GM21737 (cell line): ENCODE measurements around the gene TPO.

Source experiments
- ATAC-seq: cut with Tn5 transposase; IDR thresholded peaks from one replicate; pipeline ENCODE4 v1.9.1; 2021; ENCODE audit warnings: mild to moderate bottlenecking, moderate library complexity; ENCODE audit not compliant: unreplicated experiment

Gene TPO

DNA sequence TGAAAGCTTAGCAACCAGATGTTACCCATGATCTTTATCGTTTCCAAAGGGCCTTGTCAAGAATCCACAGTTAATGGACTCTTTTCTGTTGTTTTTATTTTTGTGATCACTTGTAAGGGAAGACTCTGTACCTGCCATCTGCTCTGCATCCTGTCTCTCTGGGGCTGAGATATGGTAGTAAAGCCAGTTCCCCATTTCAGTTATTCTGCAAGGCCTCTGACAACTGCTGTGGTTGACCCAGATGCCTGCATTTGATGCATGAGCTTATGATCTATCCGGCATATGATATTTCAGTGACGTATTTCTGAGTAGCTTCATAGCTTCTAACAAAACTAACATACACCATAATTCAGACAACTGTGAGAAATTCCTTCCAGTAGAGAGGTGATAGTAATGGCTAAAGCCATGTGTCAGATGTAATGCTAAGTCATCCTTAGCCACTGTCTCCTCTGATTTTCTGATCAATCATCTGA is 105.1 kb downstream of the TPO start:
- ATAC-seq = no peak

DNA sequence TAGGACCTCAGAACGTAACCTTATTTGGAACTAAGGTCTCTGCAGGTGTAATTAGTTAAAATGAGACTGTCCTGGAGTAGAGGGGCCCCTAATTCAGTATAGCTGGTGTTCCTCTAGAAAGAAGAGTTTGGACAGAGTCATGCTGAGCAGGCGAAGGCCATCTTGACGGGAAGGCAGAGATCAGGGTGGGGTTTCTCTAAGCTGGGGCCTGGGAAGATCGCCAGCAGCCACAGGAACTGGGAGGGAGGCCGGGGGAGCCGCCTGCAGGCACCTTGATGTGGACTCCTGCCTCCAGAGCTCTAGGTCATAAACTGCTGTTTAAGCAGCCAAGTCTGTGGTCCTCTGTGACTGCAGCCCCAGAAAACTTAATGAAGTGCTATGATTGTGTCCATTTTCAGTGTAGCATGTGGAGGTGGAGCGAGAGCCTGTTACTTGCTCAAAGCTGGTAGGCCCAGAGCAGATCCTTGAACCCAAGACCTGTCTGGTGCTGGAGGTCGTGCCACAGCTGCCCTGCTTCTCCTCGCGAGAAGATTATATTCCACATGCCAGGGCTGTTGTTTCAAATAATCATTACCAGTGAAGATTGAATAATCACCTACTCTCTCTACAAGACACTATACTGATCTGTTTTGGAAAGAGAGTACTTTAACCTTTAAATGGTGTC is 105.7 kb downstream of the TPO start:
- ATAC-seq = no peak

DNA sequence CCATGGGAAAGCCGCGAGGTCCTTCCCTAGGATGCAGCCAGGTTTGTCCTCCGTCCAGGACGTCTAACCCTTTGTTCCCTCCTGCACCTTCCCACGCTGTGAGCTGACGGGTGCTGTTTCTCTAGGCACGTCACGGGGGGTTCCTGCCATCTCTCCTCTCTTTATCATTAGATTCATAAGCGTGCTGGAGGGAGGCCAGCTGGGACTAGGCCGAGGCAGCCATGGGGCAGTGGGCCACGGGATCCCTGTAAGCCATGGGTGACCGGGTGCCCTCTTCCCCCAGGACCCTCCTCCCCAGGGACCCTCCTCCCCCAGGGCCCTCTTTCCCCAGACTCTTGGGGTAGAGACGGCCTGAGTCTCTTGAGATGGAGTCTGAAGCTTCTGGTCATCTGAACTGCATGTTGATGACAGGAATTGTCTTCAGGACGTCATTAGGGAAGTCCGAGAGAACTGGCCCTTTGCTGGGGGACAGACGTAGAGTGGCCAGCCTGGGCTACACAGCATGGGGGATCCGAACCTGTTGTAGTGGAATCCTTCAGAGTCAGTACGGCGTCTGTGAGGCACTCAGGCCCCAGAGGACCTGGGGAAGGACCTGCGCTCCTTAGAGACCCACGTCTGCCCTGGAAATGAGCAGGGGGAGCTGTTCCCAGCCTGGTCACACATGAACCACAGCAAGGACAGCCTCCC is 108.1 kb downstream of the TPO start:
- no peak for ATAC-seq

DNA sequence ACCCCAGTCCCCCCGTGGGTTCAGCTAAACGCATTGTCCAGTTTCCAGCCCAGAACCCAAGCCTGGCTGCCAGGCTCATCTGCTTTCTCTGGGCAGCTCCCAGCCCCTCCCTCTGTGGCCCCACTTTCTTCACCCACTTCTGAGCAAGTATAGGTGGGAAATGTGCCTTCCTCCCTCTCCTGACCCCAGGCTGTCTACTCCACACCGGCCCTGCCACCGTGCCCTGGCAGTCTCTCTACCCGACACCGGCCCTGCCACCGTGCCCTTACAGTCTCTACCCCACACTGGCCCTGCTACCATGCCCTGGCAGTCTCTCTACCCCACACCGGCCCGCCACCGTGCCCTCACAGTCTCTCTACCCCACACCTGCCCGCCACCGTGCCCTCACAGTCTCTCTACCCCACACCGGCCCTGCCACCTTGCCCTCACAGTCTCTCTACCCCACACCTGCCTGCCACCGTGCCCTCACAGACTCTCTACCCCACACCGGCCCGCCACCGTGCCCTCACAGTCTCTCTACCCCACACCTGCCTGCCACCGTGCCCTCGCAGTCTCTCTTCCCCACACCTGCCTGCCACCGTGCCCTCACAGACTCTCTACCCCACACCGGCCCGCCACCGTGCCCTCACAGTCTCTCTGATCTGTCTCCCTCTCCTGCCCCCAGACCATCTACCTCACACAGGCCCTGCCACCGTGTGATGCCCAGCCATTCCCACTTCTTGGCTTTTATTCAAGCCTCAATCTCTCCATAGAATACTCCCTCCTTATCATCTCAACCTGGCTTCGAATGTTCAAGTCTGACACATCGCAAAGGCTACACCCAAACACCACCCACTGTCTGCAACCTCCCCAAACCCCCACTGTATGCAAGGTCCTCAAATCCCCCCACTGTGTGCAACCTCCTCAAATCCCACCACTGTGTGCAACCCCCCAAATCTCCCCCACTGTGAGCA is 108.9 kb downstream of the TPO start:
- no peak for ATAC-seq

DNA sequence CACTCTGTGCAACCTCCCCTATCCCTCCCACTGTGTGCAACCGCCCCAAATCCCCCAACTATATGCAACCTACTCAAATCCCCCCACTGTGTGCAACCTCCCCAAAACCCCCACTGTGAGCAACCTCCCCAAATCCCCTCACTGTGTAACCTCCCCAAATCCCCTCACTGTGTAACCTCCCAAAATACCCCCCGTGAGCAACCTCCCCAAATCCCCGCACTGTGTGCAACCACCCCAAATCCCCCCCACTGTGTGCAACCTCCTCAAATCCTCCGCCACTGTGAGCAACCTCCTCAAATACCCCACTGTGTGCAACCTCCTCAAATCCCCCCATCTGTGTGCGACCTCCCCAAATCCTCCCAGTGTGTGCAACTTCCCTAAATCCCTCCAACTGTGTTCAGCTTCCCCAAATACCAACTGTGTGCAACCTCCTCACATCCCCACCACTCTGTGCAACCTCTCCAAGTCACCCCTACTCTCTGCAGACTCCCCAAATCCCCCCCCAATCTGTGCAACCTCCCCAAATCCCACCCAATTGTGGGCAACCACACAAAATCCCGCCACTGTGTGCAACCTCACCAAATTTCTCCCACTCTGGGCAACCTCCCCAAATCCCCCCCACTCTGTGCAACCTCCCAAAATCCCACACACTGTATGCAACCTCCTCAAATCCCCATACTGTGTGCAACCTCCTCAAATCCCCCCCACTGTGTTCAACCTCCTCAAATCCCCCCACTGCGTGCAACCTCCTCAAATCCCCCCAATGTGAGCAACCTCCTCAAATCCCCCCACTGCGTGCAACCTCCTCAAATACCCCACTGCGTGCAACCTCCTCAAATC is 114.1 kb downstream of the TPO start:
- no peak for ATAC-seq

DNA sequence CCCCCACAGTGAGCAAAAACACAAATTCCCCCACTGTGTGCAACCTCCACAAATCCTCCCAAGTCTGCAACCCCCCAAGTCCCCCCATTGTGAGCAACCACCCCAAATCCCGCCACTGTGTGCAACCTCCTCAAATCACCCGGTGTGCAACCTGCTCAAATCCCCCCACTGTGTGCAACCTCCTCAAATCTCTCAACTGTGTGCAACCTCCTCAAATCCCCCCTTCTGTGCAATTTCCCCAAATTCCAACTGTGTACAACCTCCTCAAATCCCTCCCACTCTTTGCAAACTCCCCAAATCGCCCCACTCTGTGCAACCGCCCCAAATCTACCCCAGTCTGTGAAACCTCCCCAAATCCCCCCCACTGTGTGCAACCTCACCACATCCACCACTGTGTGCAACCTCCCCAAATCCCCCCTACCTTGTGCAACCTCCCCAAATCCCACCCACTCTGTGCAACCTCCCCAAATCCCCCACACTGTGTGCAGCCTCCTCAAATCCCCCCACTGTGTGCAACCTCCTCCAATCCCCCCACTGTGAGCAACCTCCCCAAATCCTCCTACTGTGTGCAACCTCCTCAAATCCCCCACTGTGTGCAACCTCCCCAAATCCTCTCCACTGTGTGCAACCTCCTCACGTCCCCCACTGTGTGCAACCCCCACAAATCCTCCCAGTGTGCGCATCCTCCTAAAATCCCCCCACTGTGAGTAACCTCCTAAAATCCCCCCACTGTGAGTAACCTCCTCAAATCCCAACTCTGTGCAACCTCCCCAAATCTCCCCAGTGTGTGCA is 115.2 kb downstream of the TPO start:
- no peak for ATAC-seq

- no peak for ATAC-seq
Measured at GRCh38 chr2:1538663-1539062, 125.4 kb downstream of the TPO start.

DNA sequence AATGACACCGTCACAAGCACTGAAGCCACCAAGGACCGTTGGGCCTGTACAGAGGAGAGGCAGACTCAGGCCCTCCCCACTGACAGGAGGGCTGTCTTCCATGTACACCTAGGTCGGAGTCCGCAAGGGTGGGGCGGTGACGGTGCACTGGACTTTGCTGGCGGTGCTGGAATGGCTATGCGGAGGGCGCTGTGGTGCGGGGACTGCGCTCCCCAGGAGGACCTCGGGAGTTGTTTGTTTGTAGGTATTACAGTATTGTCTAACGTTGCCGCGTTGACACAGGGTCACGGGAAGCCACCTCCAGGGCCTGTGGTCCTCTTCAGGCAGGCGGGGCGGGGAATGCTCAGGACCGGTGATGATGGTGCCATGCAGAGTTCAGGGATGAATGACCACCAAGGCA is 126.2 kb downstream of the TPO start:
- ATAC-seq = no peak

DNA sequence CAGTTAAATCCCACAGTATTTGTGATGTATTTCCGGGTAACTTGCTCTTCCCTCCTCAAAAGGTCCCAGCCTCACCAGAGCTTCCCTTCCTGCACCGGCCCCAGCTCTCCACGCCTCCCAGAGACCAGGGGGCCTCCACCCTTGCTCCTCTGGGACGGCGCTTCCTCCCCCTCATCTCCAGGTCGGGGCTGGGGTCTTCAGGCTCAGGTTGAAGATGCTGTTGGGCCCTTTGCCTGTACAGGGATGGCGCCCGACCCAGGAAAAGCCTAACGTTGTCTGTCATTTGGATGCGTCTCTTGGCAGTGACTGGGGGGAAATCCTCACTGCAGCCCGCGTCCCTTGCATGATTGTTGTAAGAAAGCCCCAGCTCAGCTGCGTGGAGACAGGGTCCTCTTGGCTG is 126.7 kb downstream of the TPO start:
- ATAC-seq = no peak

DNA sequence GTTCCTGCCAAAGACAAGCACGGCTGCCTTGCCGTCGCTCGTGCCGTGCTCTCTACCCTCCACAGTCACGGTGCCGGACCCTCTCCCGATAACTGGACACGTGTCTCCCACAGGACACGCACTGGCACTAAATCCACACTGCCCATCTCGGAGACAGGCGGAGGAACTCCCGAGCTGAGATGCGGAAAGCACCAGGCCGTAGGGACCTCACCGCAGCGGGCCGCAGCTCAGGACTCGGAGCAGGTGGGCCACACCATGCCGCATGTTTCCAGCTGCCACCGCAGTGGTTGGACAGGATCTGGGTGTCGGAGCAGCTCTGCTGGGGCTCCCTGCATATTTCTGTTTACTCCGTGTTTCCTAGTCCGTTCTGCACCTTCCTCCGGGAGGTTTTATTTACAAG is 127.2 kb downstream of the TPO start:
- ATAC-seq = no peak

GRCh38 chr2:1541040-1541439 is 127.8 kb downstream of the TPO start:
- ATAC-seq = no peak

DNA sequence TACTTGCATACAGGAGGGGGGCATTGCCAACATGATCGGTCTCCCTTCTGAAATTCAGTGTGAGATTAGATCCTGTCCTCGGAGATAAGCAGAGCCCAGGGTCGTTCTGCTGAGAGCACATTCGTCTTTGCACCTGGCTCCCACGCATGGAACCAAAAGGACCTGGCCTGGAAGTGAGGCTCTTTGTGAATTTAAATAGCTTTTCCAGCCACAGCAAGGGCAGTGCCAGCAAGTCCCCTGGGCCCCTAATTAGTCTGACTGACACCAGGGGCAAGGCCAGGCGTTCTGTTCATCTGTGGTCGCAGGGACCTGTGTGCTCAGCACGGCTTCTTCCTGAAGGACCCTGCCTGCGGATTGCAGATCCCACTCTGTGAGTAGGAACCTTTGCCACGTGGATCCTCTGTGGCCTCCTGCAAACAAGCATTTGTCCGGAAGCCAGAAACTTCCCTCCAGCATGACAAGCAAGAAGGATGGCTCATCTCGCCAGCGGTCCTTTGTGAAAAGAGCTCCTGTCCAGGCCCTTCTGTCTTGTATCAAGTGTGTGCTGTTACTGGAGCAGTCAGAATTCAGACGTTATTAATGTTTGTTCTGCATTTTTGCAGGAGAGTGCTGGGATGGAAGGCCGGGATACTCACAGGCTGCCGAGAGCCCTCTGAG is 128.7 kb downstream of the TPO start:
- no peak for ATAC-seq

- ATAC-seq = no peak
Measured at GRCh38 chr2:1542971-1543370, 129.7 kb downstream of the TPO start.

DNA sequence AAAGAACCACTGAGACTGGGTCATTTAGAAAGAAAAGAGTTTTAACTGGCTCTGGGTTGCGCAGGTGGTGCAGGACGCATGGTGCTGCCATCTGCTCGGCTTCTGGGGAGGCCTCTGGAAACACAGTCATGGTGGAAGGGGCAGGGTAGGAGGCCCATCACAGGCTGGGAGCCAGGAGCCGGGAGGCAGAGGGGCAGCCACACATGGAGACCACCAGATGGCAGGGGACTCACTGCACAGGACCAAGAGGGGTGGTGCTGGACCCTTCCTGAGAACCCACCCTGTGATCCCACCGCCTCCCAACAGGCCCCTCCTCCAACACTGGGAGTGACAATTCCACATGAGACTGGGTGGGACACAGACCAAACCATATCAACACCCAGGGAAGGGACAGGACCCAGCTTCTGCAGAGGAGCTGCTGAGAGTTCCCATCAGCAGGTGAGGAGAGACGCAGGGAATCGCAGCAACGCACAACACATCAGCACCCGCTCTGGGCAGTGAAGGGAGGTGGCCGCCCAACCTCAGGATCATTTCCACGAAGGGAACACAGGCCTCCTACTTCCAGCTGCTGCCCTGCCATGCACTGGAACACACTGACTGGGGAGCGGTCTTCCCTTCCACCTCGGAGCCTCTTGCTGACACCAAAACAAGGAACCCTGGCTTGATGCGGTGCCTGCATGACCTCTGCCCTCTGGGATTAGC is 130.7 kb downstream of the TPO start:
- no peak for ATAC-seq

DNA sequence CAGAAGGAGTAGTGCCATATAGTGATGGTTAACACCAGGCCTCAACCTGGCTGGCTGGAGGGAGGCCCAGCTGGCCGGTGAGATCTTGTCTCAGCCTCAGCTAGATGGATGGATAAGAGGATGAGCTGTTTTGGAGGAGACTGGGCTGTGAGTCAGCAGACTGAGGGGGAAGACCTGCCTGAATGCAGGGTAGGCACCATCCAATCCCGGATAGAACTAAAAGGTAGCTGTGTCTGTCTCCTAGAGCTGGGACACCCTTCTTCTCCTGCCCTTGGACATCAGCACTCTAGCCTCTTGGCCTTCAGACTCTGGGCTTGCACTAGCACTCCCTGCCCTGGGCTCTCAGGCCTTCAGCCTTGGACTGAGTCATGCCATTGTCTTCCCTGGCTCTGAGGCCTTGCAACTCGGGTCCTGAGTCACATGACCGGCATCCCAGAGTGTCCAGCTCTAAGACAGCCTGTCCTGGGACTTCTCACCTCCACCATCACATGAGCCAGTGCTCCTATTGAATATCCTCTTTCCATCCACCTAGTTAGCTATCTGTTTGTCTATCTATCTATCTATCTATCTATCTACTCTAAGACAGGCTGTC is 131.3 kb downstream of the TPO start:
- ATAC-seq = no peak

- no peak for ATAC-seq
Measured at GRCh38 chr2:1546023-1546591, 132.8 kb downstream of the TPO start.

GRCh38 chr2:1546901-1547300 is 133.6 kb downstream of the TPO start:
- no peak for ATAC-seq
